K562 (cell line): Measurements from ENCODE around the gene AKIRIN1. TPM values are rescaled to one million over a fixed set of nuclear protein-coding genes. Genes with fewer than 3 reads are reported as not detected.

Experiments
- ATAC-seq: fragments of 200-7000 bp; cut with Tn5 transposase; 3 replicates; pipeline ENCODE4 v1.9.1; 2020; ENCODE audit warnings: moderate library complexity
- BruUV-seq: library from RNA; stranded (reverse); fragments of 400-500 nt; replicated peaks from 2 replicates; lab custom pipeline; 2021; lab: Mats Ljungman, UMichigan
- CTCF ChIA-PET: fragments of 300-600 bp; formaldehyde crosslinking; extraction: SDS; loops from one replicate; lab custom pipeline; 2021; ENCODE audit warnings: low intra/inter-chr PET ratio; lab: Yijun Ruan, JAX
- POLR2A ChIA-PET: fragments of 300-600, 350-650 bp; sonication (Branson Sonifier 250); formaldehyde crosslinking; extraction: SDS; loops from one replicate; lab custom pipeline; 2021; ENCODE audit warnings: antibody characterized with exemption, inconsistent platforms; lab: Yijun Ruan, JAX
- DNase-seq, 4 experiments: peaks; one replicate each; pipeline versions ENCODE4 v3.0.0 to v3.0.0-alpha.2; 2011 to 2018; ENCODE audit warnings: low spot score in 3 of 4, mixed read lengths in 3 of 4; ENCODE audit errors: extremely low read depth in 1 of 4
- FAIRE-seq: peaks from 2 replicates; lab custom pipeline; 2011; peaks lifted over from hg19 to GRCh38; lab: Jason Lieb, UNC
- H2AFZ ChIP-seq: 2 replicates; pipeline ENCODE4 v1.6.0; 2011; ENCODE audit warnings: low read depth, low read length, control low read depth, inconsistent platforms
- H3K27ac ChIP-seq: fragments of 200-600 bp; 3 replicates; pipeline ENCODE4 v1.8.0; 2011; ENCODE audit warnings: low read depth, mild to moderate bottlenecking, control low read depth, inconsistent platforms, low read length, moderate library complexity, mixed read lengths; ENCODE audit errors: extremely low read depth
- H3K27me3 ChIP-seq, 2 experiments: fragments of 300-600 bp in 1 of 2; 2 replicates in 1 of 2; 3 replicates in 1 of 2; pipeline versions ENCODE4 v1.6.0 to v1.8.0; 2011; ENCODE audit warnings: inconsistent platforms in 2 of 2, low read length in 2 of 2, mild to moderate bottlenecking in 1 of 2, mixed read lengths in 1 of 2, moderate library complexity in 1 of 2; ENCODE audit not compliant: control insufficient read depth in 2 of 2, insufficient read depth in 2 of 2
- H3K36me3 ChIP-seq: fragments of 300-600 bp; 3 replicates; pipeline ENCODE4 v1.8.0; 2011; ENCODE audit warnings: mild to moderate bottlenecking, low read length, inconsistent platforms; ENCODE audit not compliant: control insufficient read depth, insufficient read depth
- H3K4me1 ChIP-seq, 2 experiments: fragments of 200-600 bp in 1 of 2; replicated peaks in 1 of 2; 2 replicates in 1 of 2; 3 replicates in 1 of 2; pipeline versions ENCODE4 v1.5.1 to v1.8.0; 2011; ENCODE audit warnings: inconsistent platforms in 2 of 2, low read length in 2 of 2, mild to moderate bottlenecking in 1 of 2, mixed read lengths in 1 of 2, moderate library complexity in 1 of 2; ENCODE audit not compliant: control insufficient read depth in 2 of 2, insufficient read depth in 2 of 2
- H3K4me2 ChIP-seq: 2 replicates; pipeline ENCODE4 v1.6.1; 2011; ENCODE audit warnings: low read length, control low read depth, inconsistent platforms, mixed read lengths; ENCODE audit not compliant: insufficient read depth
- H3K4me3 ChIP-seq: fragments of 200-600 bp; sonication (generic), shearing (Covaris generic); 2 replicates; pipeline ENCODE4 v1.5.1; 2016; ENCODE audit warnings: control low read depth, inconsistent platforms
- H3K79me2 ChIP-seq: fragments of 200-600 bp; 3 replicates; pipeline ENCODE4 v1.8.0; 2011; ENCODE audit warnings: low read length, inconsistent platforms; ENCODE audit not compliant: control insufficient read depth, insufficient read depth
- H3K9ac ChIP-seq, 2 experiments: 2 replicates each; pipeline versions ENCODE4 v1.6.0 to v1.6.1; 2011; ENCODE audit warnings: low read depth in 2 of 2, low read length in 2 of 2, control low read depth in 1 of 2, inconsistent platforms in 1 of 2, mild to moderate bottlenecking in 1 of 2, mixed read lengths in 1 of 2; ENCODE audit not compliant: insufficient read depth in 1 of 2
- H3K9me1 ChIP-seq: one replicate; pipeline ENCODE4 v1.6.0; 2011; ENCODE audit warnings: inconsistent platforms, mild to moderate bottlenecking, low read length, moderate library complexity; ENCODE audit not compliant: control insufficient read depth, insufficient read depth
- H3K9me3 ChIP-seq: replicated peaks from 2 replicates; pipeline ENCODE4 v1.5.1; 2011; ENCODE audit warnings: low read depth, low read length, inconsistent platforms; ENCODE audit not compliant: control insufficient read depth, insufficient read depth
- H4K20me1 ChIP-seq: replicated peaks from 2 replicates; pipeline ENCODE4 v1.6.1; 2011; ENCODE audit warnings: low read length, inconsistent platforms, mixed read lengths; ENCODE audit not compliant: control insufficient read depth, insufficient read depth
- ATF6 ChIP-seq: sonication (generic); formaldehyde crosslinking; IDR thresholded peaks from 2 replicates; pipeline ENCODE4 v1.4.0; 2020; ENCODE audit warnings: mild to moderate bottlenecking, missing genetic modification reagents
- BHLHE40 ChIP-seq: IDR thresholded peaks from 2 replicates; pipeline ENCODE4 v1.6.1; 2011; ENCODE audit warnings: low read length, improper control_type of control experiment
- BRF2 ChIP-seq: IDR thresholded peaks from 3 replicates; pipeline ENCODE4 v1.6.1; 2011; ENCODE audit warnings: borderline replicate concordance, mild to moderate bottlenecking; ENCODE audit not compliant: insufficient read length, insufficient read depth
- CBX3 ChIP-seq, 2 experiments: IDR thresholded peaks; 1 replicate in 1 of 2; 2 replicates in 1 of 2; pipeline ENCODE4 v1.6.1; 2012; ENCODE audit warnings: inconsistent platforms in 2 of 2, low read length in 2 of 2, borderline replicate concordance in 1 of 2, control low read depth in 1 of 2
- CCNT2 ChIP-seq: IDR thresholded peaks from 2 replicates; pipeline ENCODE4 v1.6.1; 2011; ENCODE audit warnings: borderline replicate concordance, low read depth, mild to moderate bottlenecking, moderate library complexity, mixed read lengths, low read length; ENCODE audit not compliant: insufficient read length; ENCODE audit errors: extremely low read depth
- HSF4 ChIP-seq: fragments of 250-450 bp; sonication (Bioruptor Pico); IDR thresholded peaks from 2 replicates; pipeline ENCODE4 v2.1.2; 2022; ENCODE audit warnings: mild to moderate bottlenecking, moderate library complexity, borderline replicate concordance
- KAT8 ChIP-seq: fragments of 450-650 bp; IDR thresholded peaks from 2 replicates; pipeline ENCODE4 v1.6.1; 2016; ENCODE audit warnings: low read depth, mild to moderate bottlenecking
- LEF1 ChIP-seq: fragments of 450-650 bp; IDR thresholded peaks from 2 replicates; pipeline ENCODE4 v1.6.1; 2016; ENCODE audit warnings: mild to moderate bottlenecking
- NCOA6 ChIP-seq: fragments of 450-650 bp; IDR thresholded peaks from 2 replicates; pipeline ENCODE4 v1.6.1; 2017; ENCODE audit warnings: mild to moderate bottlenecking
- RBM14 ChIP-seq: fragments of 200-400 bp; formaldehyde crosslinking; IDR thresholded peaks from 2 replicates; pipeline ENCODE4 v1.6.1; 2018; ENCODE audit warnings: low read depth, mild to moderate bottlenecking, low read length, moderate library complexity, borderline replicate concordance; ENCODE audit not compliant: insufficient read depth
- SPI1 ChIP-seq: IDR thresholded peaks from 2 replicates; pipeline ENCODE4 v1.6.1; 2011; ENCODE audit warnings: low read depth, low read length, control low read depth, borderline replicate concordance
- TAF15 ChIP-seq: fragments of 200-400 bp; formaldehyde crosslinking; IDR thresholded peaks from 2 replicates; pipeline ENCODE4 v1.6.1; 2017; ENCODE audit warnings: mild to moderate bottlenecking, low read depth, low read length, moderate library complexity
- TBL1XR1 ChIP-seq, 2 experiments: IDR thresholded peaks; 2 replicates each; pipeline ENCODE4 v1.6.1; 2012; ENCODE audit warnings: improper control_type of control experiment in 2 of 2, low read length in 2 of 2, mild to moderate bottlenecking in 1 of 2
- U2AF2 ChIP-seq: fragments of 200-400 bp; formaldehyde crosslinking; optimal IDR thresholded peaks from 2 replicates; pipeline ENCODE3; 2017; ENCODE audit warnings: low read depth, mild to moderate bottlenecking, low read length
- USF1 ChIP-seq: sonication (generic); formaldehyde crosslinking; IDR thresholded peaks from 2 replicates; pipeline ENCODE4 v1.9.0; 2022; ENCODE audit warnings: mild to moderate bottlenecking, missing genetic modification reagents
- XRCC4 ChIP-seq: IDR thresholded peaks from one replicate; pipeline ENCODE4 v1.6.1; 2011; ENCODE audit not compliant: insufficient read depth, insufficient read length; ENCODE audit errors: extremely low read depth
- ZNF23 ChIP-seq: fragments of 250-450 bp; sonication (Bioruptor Pico); IDR thresholded peaks from 2 replicates; pipeline ENCODE4 v1.4.0; 2020; ENCODE audit warnings: mild to moderate bottlenecking
- WGBS: fragments of 100-300 bp; shearing (Covaris generic); methylation state at CpG from one replicate; pipeline ENCODE4 v1.1.6; 2016; ENCODE audit warnings: low coverage, mixed read lengths; ENCODE audit not compliant: insufficient coverage; ENCODE audit errors: missing lambda C conversion rate; 5-methylcytosine and 5-hydroxymethylcytosine counted together
- in situ Hi-C: fragments of 300-500 bp; cut with MboI; formaldehyde crosslinking; loops from 4 replicates; pipeline ENCODE4 v1.15.0; 2018; ENCODE audit warnings: inconsistent platforms, mixed read lengths
- intact Hi-C: fragments of 100-400 bp; cut with micrococcal nuclease; formaldehyde crosslinking; loops from 2 replicates; pipeline ENCODE4 v1.14.2; 2022
- polyA plus RNA-seq, 8 experiments: library from polyadenylated mRNA; depleted of rRNA in 4 of 8; stranded (reverse) in 5 of 8; unstranded in 3 of 8; fragments of >200 nt; fragmentation: Nextera tagmentation in 2 of 8; fragmentation: Illumina TruSeq in 1 of 8; extraction: Ambion mirVana in 2 of 8; extraction: Trizol in 1 of 8; gene quantifications; 2 replicates each; pipeline versions ENCODE4 v1.2.1 to v1.2.3, GENCODE V29; 2011 to 2014; ENCODE audit warnings: inconsistent platforms in 1 of 8, missing spikeins in 1 of 8
- total RNA-seq, 7 experiments: library from RNA; depleted of rRNA in 6 of 7; stranded (reverse); fragments of >200 nt in 6 of 7; fragmentation: Illumina TruSeq in 2 of 7; extraction: Trizol in 2 of 7; gene quantifications; 2 replicates each; pipeline versions ENCODE4 v1.2.1 to v1.2.3, GENCODE V29; 2011 to 2021; ENCODE audit warnings: low replicate concordance in 1 of 7
- TF ChIP-seq, protein P1 (sequence below): fragments of 250-450 bp; sonication (Bioruptor Pico); IDR thresholded peaks from 2 replicates; pipeline ENCODE4 v1.5.0; 2021

Gene AKIRIN1
- total and polyA plus RNA-seq, 9 of the 15 experiments (the other 6 are each of a cell fraction or from before 2014, with no cell fraction given), result 11.5 to 139 (median 83.4) TPM

GRCh38 chr1:39050001-39050400 lies 58.9 kb downstream of the AKIRIN1 start:
- no peak overlapping the region for H3K27ac ChIP-seq
- no peak overlapping the region for H2AFZ ChIP-seq
- no peaks in the 10 kb centered on the region for H3K9me3 ChIP-seq
- H3K4me3 ChIP-seq, result no peak overlapping the region
- ATAC-seq (no peak), FAIRE-seq (no peak), DNase-seq (no peak)
- in situ Hi-C loops (no loop called here), intact Hi-C loops (no loop called here)
- POLR2A ChIA-PET, result interaction anchor here (0.7 kb wide), 1 partner anchor 39 kb away, joined by 3 read pairs; no protein-coding TSS in a partner anchor
- 89% methylated on average over 3 of the region's 4 CpGs for WGBS
- TF ChIP-seq, protein P1, sequence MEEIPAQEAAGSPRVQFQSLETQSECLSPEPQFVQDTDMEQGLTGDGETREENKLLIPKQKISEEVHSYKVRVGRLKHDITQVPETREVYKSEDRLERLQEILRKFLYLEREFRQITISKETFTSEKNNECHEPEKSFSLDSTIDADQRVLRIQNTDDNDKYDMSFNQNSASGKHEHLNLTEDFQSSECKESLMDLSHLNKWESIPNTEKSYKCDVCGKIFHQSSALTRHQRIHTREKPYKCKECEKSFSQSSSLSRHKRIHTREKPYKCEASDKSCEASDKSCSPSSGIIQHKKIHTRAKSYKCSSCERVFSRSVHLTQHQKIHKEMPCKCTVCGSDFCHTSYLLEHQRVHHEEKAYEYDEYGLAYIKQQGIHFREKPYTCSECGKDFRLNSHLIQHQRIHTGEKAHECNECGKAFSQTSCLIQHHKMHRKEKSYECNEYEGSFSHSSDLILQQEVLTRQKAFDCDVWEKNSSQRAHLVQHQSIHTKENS, result no peak
- TF ChIP-seq CCNT2 (no peak), HSF4 (CRISPR knock-in tag) (no peak), TBL1XR1 (IDR thresholded peaks at IDR 0.05; ENCODE audit: low read length in 2 of 2) (no peak), U2AF2 (no peak), BHLHE40 (no peak), ATF6 (CRISPR knock-in tag) (no peak), SPI1 (no peak), XRCC4 (no peak), RBM14 (no peak), NCOA6 (no peak), CBX3 (IDR thresholded peaks at IDR 0.05; ENCODE audit: borderline replicate concordance in 1 of 2, low read length in 2 of 2) (no peak), ZNF23 (CRISPR knock-in tag) (no peak), BRF2 (no peak), LEF1 (no peak), USF1 (CRISPR knock-in tag) (no peak), TAF15 (no peak), KAT8 (no peak)
- H3K36me3 ChIP-seq, result no peaks in the 10 kb centered on the region; the same call in 2 of the 3 replicates
- H3K4me1 ChIP-seq, result peaks cover 19 to 23% of the 10 kb centered on the region in 2 experiments
- no peaks in the 10 kb centered on the region for H4K20me1 ChIP-seq
- no peaks in the 10 kb centered on the region for H3K27me3 ChIP-seq
- no peak overlapping the region for H3K4me2 ChIP-seq
- no peak overlapping the region; a peak in 1 of 4 replicates for H3K9ac ChIP-seq
- peaks cover 3% of the 10 kb centered on the region for H3K9me1 ChIP-seq
- BruUV-seq, result no TSS peak
- no peaks in the 10 kb centered on the region for H3K79me2 ChIP-seq
- CTCF ChIA-PET, result no interaction called here
